GM11168 (cell line): ENCODE results near the gene FBXO11.
"Not testable (repeated sequence)": the region's sequence is repeated elsewhere in the genome, so short reads cannot be mapped to it uniquely, and the experiment has no call there.

ENCODE experiments used
- in situ Hi-C: fragments of 300-500 bp; cut with MboI; formaldehyde crosslinking; loops from one replicate; pipeline ENCODE4 v1.12.0; 2022; ENCODE audit warnings: low sequenced_read_pairs; ENCODE audit not compliant: unreplicated experiment

FBXO11 gene

GRCh38 chr2:47906157-47907038 lies at the start of gene FBXO11:
TSS of gene FBXO11 (minus strand) at chr2:47906498. CDS start at chr2:47905720, 778 bp downstream.
- in situ Hi-C loops: no loop called here

DNA sequence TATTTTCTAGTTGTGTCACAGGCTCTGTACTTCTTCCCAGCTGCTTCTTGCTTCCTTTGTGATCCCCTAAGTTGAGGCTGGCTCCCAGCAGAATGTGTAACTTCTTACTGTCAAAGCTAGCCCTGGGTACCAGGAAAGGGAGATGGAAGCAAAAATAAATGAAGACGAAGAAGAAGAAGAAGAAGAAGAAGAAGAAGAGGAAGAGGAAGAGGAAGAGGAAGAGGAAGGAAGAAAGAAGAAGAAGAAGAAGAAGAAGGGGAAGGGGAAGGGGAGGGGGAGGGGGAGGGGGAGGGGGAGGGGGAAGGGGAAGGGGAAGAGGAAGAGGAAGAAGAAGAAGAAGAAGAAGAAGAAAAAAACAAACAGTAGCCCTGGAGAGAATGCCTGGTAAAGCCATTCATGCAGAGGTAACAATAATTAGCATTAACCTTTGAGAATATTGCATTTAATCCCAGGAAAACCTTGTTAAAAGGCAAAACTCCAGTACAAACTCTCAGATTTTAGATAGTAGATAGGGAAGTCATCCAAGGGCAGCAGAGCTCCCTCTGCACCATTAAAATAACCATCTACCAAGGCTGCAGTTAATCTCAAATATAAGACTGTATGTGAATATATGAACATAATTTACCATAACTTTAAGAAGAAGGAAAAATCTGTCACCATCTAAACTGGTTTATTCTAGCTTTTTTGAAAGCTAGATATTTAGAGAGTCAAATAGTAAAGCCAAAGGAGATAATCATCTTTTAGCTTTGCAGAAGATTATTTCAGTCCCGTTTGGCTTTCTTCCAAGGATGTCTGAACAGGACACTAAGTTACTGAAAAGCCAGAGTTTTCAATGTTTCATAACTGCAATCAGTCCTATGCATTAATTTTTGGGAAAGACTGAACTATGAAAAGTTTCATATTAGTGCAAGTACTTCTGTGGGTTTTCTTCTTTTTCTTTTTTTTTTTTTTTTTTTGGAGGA lies 44.3 kb upstream of the FBXO11 start:
- in situ Hi-C loops: no loop called here

DNA sequence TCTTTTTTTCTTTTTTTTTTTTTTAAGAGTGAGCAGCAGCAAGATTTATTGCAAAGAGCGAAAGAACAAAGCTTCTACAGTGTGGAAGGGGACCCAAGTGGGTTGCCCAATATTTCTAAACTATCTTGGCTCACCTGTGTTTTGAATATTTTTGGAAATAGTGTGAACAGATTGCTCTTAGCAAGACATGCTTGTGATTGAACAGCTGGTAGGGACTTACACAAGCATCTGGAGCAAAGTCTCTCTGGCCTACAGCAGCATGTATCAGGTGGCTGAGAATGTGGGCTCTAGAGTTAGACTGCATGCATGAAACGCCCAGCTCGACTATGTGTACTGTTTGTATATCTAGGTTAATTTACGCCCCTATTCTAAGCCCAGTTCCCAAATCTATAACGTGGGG lies 40.3 kb upstream of the FBXO11 start:
- in situ Hi-C loops: no loop called here

GRCh38 chr2:47945046-47945781 lies 38.9 kb upstream of the FBXO11 start:
- in situ Hi-C loops: no loop called here

DNA sequence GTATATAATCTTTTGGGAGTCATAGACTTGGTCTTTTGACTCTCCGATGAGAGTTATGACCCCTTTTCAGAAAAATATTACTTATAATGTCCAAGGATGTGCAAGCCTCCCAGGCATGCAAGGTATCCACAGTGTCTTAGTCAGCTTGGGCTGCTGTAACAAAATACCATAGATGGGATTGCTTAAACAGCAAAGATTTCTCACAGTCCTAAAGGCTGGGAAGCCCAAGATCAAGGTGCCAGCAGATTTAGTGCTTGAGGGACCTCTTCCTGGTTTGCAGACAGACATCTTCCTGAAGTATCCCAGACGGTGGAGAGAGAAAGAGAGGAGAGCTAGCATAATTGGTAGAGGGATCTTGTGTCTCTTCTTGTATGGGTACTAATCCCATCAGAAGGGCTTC lies 35.6 kb upstream of the FBXO11 start:
- in situ Hi-C loops: no loop called here

- in situ Hi-C loops: no loop called here
These were observed 31.4 kb upstream of the FBXO11 start for GRCh38 chr2:47937677-47938076.

- in situ Hi-C loops: no loop called here
These were observed 28.8 kb upstream of the FBXO11 start for GRCh38 chr2:47935071-47935470.

DNA sequence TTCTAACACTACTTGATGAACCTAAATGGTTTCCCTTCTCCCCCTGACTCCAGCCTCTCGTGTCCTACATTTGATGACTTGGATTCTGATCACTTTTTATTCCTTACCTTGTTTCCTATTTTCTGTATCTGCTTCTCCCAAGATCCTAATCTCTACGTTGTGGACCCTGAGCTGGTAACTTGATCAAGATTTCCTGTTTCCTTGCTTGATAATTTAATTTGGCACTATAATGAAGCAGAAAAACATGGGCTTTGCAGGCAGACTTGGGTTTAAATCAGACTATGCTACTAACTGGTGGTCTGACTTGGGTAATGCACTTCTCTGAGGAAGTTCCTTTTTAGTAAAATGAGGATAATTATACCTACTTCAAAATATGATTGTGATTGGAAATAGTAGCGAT lies 11.7 kb upstream of the FBXO11 start:
- in situ Hi-C loops: no loop called here

DNA sequence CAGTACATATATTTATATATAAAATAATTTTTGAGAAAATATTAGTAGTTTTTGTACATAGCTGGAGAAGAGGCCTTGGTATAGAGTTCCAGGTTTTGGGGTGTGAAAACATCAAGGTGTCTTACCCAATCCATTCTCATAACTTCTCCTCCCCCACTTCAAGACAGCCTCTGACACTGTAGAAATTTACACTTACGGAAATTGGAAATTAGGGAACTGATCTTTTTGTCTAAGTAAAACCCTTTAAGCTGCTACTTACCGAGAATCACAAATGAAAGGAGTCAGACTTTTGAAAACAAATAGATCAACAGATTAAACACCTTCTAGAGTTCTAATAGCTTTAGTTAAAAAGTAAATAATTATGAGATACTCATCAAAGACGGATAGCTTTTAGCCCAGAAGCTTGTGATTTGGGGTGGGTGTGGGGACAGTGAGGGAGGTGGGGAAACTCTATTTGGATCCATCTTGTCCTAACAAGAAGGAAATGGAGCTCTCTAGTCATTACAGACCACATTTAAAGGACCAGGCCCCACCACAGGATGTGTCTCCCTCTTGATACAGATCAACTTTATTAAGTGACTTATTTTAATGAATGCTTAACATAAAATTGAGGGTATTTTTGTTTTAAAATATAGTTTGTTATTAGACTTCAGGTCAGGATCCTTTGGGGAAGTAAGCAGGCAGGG lies 11.1 kb upstream of the FBXO11 start:
- in situ Hi-C loops: no loop called here

- in situ Hi-C loops: no loop called here
These were observed 10.1 kb upstream of the FBXO11 start for GRCh38 chr2:47916412-47916811.

DNA sequence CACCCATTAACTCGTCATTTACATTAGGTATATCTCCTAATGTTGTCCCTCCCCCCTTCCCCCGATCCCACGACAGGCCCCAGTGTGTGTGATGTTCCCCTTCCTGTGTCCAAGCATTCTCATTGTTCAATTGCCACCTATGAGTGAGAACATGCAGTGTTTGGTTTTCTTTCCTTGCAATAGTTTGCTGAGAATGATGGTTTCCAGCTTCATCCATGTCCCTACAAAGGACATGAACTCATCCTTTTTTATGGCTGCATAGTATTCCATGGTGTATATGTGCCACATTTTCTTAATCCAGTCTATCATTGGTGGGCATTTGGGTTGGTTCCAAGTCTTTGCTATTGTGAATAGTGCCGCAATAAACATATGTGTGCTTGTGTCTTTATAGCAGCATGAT lies 4.4 kb upstream of the FBXO11 start:
- in situ Hi-C loops: not testable (repeated sequence)

GRCh38 chr2:47908682-47909081 lies 2.4 kb upstream of the FBXO11 start:
- in situ Hi-C loops: no loop called here

DNA sequence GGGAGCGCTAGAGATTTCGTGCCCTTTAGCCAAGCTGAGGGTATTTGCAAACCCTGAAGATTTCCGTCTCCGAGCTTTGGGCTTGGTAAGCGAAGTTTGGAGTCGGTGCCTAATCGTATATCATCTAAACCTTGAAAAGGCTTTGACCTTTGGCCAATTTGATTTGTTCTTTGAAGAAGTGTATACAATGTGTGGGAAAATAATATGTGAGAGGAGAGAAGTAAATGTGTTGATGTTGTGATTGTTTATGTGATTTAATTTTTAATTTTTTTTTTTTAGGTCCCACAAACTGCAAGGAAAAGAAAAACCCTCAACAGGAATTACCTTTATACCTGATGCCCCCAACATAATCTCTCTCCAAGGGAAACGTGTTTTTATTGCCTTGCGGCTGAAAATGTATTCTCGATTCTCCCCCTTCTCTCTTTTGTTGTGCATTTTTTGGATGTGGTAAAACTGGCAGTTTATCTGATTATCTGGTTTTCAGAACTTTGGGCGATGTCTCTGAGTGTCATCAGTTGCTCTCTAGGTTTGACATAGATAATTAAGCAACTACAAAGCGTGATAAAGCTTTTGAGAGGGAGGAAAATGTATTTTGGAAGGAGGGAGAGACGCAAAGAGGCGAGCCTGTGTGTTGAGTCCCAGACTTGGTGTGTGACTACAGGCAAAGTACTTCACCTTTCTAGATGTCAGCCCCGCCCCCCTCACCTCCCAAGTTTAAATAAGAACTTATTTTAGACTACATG lies 912 bp upstream of the FBXO11 start:
- in situ Hi-C loops: no loop called here

- in situ Hi-C loops: no loop called here
These were observed 727 bp downstream of the FBXO11 start for GRCh38 chr2:47905386-47906156.

DNA sequence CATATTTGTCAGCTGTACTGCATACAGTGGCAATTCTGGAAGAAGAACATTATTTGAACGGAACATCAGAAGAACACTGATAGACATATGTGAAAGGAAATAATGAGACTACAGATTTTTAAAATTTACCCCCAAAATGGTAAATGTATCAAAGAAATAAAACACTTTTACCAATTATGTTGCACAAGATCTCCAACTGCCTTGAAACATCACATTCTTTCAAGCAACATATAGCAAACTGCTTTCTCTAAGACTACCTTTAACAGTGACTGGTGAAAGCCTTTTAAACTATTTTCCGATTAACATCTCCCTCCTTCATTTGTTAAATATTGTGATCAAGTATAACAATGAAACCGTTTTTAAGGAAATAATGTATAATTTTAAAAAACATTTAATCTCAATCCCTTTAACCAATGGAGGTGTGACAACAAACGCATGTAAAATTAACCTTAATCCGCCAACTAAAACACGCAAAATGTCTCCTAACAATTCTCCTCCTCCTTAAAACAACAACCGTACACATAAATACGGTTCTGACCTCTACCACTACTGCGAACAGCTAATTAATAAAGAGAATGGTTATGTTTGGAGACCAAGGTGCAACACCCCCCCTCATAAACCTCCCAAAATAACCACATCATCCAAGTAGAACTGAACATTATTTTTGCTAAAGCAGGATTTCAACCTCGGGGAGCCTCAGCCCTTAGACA lies 2.4 kb downstream of the FBXO11 start:
- in situ Hi-C loops: no loop called here

- in situ Hi-C loops: not testable (repeated sequence)
These were observed 4.4 kb downstream of the FBXO11 start for GRCh38 chr2:47901892-47902291.

DNA sequence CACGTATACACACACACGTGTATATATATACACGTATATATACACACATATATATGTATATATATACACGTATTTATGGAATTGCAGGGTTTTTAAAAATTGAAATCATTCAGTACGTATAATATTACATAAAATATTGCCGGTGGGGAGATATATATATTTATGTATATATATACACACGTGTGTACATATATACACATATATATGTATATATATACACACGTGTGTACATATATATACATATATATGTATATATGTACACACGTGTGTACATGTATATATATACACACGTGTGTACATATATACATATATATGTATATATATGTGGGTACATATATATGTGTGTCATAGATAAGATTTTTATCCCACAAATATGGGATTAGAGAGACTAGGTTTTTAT lies 5.4 kb downstream of the FBXO11 start:
- in situ Hi-C loops: no loop called here
